DMS 273 (cell line): Measurements from ENCODE around the gene FXYD4.
"Not testable (repeated sequence)": the region's sequence is repeated elsewhere in the genome, so short reads cannot be mapped to it uniquely, and the experiment has no call there.

Source experiments
- DNase-seq: peaks from one replicate; lab custom pipeline; 2025; ENCODE audit not compliant: unreplicated experiment; lab: John Stamatoyannopoulos, UW

The FXYD4 gene

GRCh38 chr10:43371418-43371817 lies at the start of gene FXYD4:
Gene FXYD4, plus strand, starts transcription at chr10:43371636. Its CDS starts 2,111 bp downstream, at chr10:43373747.
- DNase-seq = no peak

- DNase-seq = peak; percentile 42
Observed at GRCh38 chr10:43322331-43322730, 49.1 kb upstream of the FXYD4 start.

GRCh38 chr10:43322769-43323168 lies 48.7 kb upstream of the FXYD4 start:
- peak; percentile 94 for DNase-seq

- no peak for DNase-seq
Observed at GRCh38 chr10:43323245-43323644, 48.2 kb upstream of the FXYD4 start.

GRCh38 chr10:43324876-43325275 lies 46.6 kb upstream of the FXYD4 start:
- no peak for DNase-seq

GRCh38 chr10:43327171-43327570 lies 44.3 kb upstream of the FXYD4 start:
- no peak for DNase-seq

- DNase-seq = no peak
Observed at GRCh38 chr10:43327986-43328385, 43.5 kb upstream of the FXYD4 start.

- not testable (repeated sequence) for DNase-seq
Observed at GRCh38 chr10:43328810-43329209, 42.6 kb upstream of the FXYD4 start.

GRCh38 chr10:43329246-43329885 lies 42.1 kb upstream of the FXYD4 start:
- DNase-seq = not testable (repeated sequence)

GRCh38 chr10:43330049-43330823 lies 41.2 kb upstream of the FXYD4 start:
- DNase-seq = not testable (repeated sequence)

GRCh38 chr10:43330824-43331127 lies 40.7 kb upstream of the FXYD4 start:
- DNase-seq = not testable (repeated sequence)

GRCh38 chr10:43333653-43334052 lies 37.8 kb upstream of the FXYD4 start:
- DNase-seq = no peak

GRCh38 chr10:43336061-43336460 lies 35.4 kb upstream of the FXYD4 start:
- DNase-seq = no peak

- no peak for DNase-seq
Observed at GRCh38 chr10:43336641-43337318, 34.7 kb upstream of the FXYD4 start.

GRCh38 chr10:43337536-43337935 lies 33.9 kb upstream of the FXYD4 start:
- DNase-seq = not testable (repeated sequence)

- DNase-seq = peak; percentile 5
Observed at GRCh38 chr10:43338117-43338516, 33.3 kb upstream of the FXYD4 start.

- DNase-seq = no peak
Observed at GRCh38 chr10:43339136-43339535, 32.3 kb upstream of the FXYD4 start.

GRCh38 chr10:43340101-43340500 lies 31.3 kb upstream of the FXYD4 start:
- DNase-seq = no peak

GRCh38 chr10:43340619-43341018 lies 30.8 kb upstream of the FXYD4 start:
- DNase-seq = no peak

- DNase-seq = no peak
Observed at GRCh38 chr10:43341450-43341849, 30.0 kb upstream of the FXYD4 start.

- DNase-seq = no peak
Observed at GRCh38 chr10:43342279-43343125, 28.9 kb upstream of the FXYD4 start.
